Measurements from ENCODE around the gene KRT26.

DNA sequence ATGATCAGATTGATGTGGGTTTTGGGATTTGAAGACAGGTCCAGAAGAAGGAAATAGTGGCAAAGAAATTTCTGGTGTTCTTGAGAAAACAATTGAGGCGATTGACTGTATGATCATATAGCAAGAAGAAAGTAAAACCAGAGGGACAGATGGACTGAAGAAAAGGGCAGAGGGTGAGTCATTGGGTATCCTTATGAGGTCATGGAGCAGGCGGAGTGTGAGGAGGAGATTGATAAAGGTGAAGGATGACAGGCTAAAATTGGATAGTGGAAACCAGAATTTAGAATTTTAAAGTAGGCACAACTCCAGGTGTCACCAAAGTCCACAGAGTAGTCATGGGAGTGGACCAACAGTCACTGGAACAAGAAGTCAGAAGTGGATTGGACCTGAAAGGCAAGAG is 29.2 kb upstream of the KRT26 start:
- TF ChIP-seq, protein P1, sequence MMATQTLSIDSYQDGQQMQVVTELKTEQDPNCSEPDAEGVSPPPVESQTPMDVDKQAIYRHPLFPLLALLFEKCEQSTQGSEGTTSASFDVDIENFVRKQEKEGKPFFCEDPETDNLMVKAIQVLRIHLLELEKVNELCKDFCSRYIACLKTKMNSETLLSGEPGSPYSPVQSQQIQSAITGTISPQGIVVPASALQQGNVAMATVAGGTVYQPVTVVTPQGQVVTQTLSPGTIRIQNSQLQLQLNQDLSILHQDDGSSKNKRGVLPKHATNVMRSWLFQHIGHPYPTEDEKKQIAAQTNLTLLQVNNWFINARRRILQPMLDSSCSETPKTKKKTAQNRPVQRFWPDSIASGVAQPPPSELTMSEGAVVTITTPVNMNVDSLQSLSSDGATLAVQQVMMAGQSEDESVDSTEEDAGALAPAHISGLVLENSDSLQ (IDR thresholded peaks at IDR 0.05), result no peak
- no peak for TF ChIP-seq SP1 (IDR thresholded peaks at IDR 0.05)
- TF ChIP-seq NFRKB (IDR thresholded peaks at IDR 0.05), result no peak
- TF ChIP-seq HDGF (IDR thresholded peaks at IDR 0.05; ENCODE audit: borderline replicate concordance), result no peak
- no peak for TF ChIP-seq ELF4 (IDR thresholded peaks at IDR 0.05)
- no peak for TF ChIP-seq CTBP1 (IDR thresholded peaks at IDR 0.05; ENCODE audit: borderline replicate concordance)
- TF ChIP-seq LEF1 (IDR thresholded peaks at IDR 0.05; ENCODE audit: borderline replicate concordance), result no peak
- no peak for TF ChIP-seq FOXA1 (IDR thresholded peaks at IDR 0.05)
- TF ChIP-seq TARDBP (IDR thresholded peaks at IDR 0.05), result no peak
- no peak for TF ChIP-seq ARNT (IDR thresholded peaks at IDR 0.05)
